CD4-positive, CD25-positive, alpha-beta regulatory T cell (primary cell): ENCODE data around the gene APOBEC3C. TPM values are rescaled to one million over a fixed set of nuclear protein-coding genes. Genes with fewer than 3 reads are reported as not detected.

ENCODE experiments used
- ATAC-seq, 2 donors: fragments of 150-1000 bp; cut with Tn5 transposase; one replicate each; pipeline ENCODE4 v1.10.0; 2021; ENCODE audit warnings: low read depth in 2 of 2, moderate number of reproducible peaks in 2 of 2, moderate library complexity in 1 of 2
- DNase-seq, 3 donors: peaks; one replicate each; pipeline versions ENCODE4 v3.0.0 to v3.0.0-alpha.2; 2012 to 2022; ENCODE audit warnings: mixed read lengths in 1 of 3
- H3K27ac ChIP-seq: one replicate; pipeline ENCODE4 v1.7.0; 2013; ENCODE audit warnings: mild to moderate bottlenecking, low read length; ENCODE audit not compliant: insufficient read depth, poor library complexity, severe bottlenecking
- H3K27me3 ChIP-seq: one replicate; pipeline ENCODE4 v1.7.0; 2013; ENCODE audit warnings: low read length; ENCODE audit not compliant: control insufficient read depth, insufficient read depth
- H3K36me3 ChIP-seq: one replicate; pipeline ENCODE4 v1.7.0; 2013; ENCODE audit warnings: mild to moderate bottlenecking, low read length, moderate library complexity; ENCODE audit not compliant: control insufficient read depth, insufficient read depth
- H3K4me1 ChIP-seq: 2 replicates; pipeline ENCODE4 v1.7.0; 2013; ENCODE audit warnings: mild to moderate bottlenecking, low read length; ENCODE audit not compliant: insufficient read depth, control insufficient read depth, poor library complexity, severe bottlenecking
- H3K4me3 ChIP-seq: one replicate; pipeline ENCODE4 v1.7.0; 2013; ENCODE audit warnings: low read depth, mild to moderate bottlenecking, low read length, moderate library complexity
- H3K9me3 ChIP-seq, 2 experiments: 1 replicate in 1 of 2; 2 replicates in 1 of 2; pipeline ENCODE4 v1.7.0; 2013; ENCODE audit warnings: low read length in 2 of 2, mild to moderate bottlenecking in 1 of 2, moderate library complexity in 1 of 2; ENCODE audit not compliant: control insufficient read depth in 2 of 2
- H3K27ac Mint-ChIP-seq, 3 donors: one replicate each; pipeline ENCODE4 v1.8.0; 2020 to 2022; ENCODE audit warnings: mild to moderate bottlenecking in 3 of 3, mixed read lengths in 3 of 3, moderate library complexity in 2 of 3
- H3K27me3 Mint-ChIP-seq: one replicate; pipeline ENCODE4 v1.8.0; 2022; ENCODE audit warnings: mild to moderate bottlenecking, mixed read lengths
- H3K36me3 Mint-ChIP-seq: one replicate; pipeline ENCODE4 v1.8.0; 2020; ENCODE audit warnings: mixed read lengths
- H3K4me1 Mint-ChIP-seq, 4 donors: one replicate each; pipeline ENCODE4 v1.8.0; 2020 to 2022; ENCODE audit warnings: mixed read lengths in 4 of 4, mild to moderate bottlenecking in 1 of 4
- H3K4me3 Mint-ChIP-seq, 4 donors: one replicate each; pipeline ENCODE4 v1.8.0; 2020 to 2022; ENCODE audit warnings: mild to moderate bottlenecking in 4 of 4, mixed read lengths in 4 of 4, moderate library complexity in 3 of 4
- H3K9me3 Mint-ChIP-seq, 7 donors: one replicate each; pipeline ENCODE4 v1.8.0; 2020 to 2022; ENCODE audit warnings: mixed read lengths in 7 of 7, mild to moderate bottlenecking in 3 of 7, moderate library complexity in 2 of 7
- polyA plus RNA-seq, 4 donors: library from polyadenylated mRNA; unstranded; fragments of 300-500 nt; fragmentation: Illumina TruSeq; gene quantifications; one replicate each; pipeline ENCODE4 v1.2.3, GENCODE V29; 2021
- total RNA-seq: library from RNA; stranded (reverse); gene quantifications from one replicate; pipeline ENCODE4 v1.2.3, GENCODE V29; 2022

The APOBEC3C gene
- total RNA-seq (59.0 TPM), polyA plus RNA-seq (100 to 1,000 TPM in 2 of 4 donors, 10 to 100 TPM in 2; 87.5 to 146 (median 110) TPM)

GRCh38 chr22:39013942-39014722 lies at the start of gene APOBEC3C:
Gene APOBEC3C, plus strand, starts transcription at chr22:39014257. Its CDS starts 106 bp downstream, at chr22:39014363.
- Mint-ChIP-seq H3K27me3 (no peaks in the 10 kb centered on the region), H3K9me3 (no peaks in the 10 kb centered on the region), H3K4me1 (peaks cover 5 to 50% (median 14%) of the 10 kb centered on the region in 4 donors), H3K27ac (peak within 1 kb of the TSS; percentile 95 to 100 (median 98)), H3K36me3 (peaks cover 12% of the 10 kb centered on the region), H3K4me3 (peak within 1 kb of the TSS; percentile 96 to 99 (median 96))
- H3K27me3 ChIP-seq = no peaks in the 10 kb centered on the region
- H3K9me3 ChIP-seq = no peaks in the 10 kb centered on the region
- H3K36me3 ChIP-seq = no peaks in the 10 kb centered on the region
- peak within 1 kb of the TSS; percentile 75 for H3K27ac ChIP-seq
- ATAC-seq = peak; percentile 87 to 94
- H3K4me1 ChIP-seq = peaks cover 26% of the 10 kb centered on the region
- H3K4me3 ChIP-seq = peak within 1 kb of the TSS; percentile 86
- peak; percentile 57 to 94 (median 65) for DNase-seq

- Mint-ChIP-seq H3K36me3 (no peaks in the 10 kb centered on the region), H3K4me3 (no peak overlapping the region), H3K9me3 (no peaks in the 10 kb centered on the region), H3K4me1 (peaks cover 0 to 3% (median 1%) of the 10 kb centered on the region in 4 donors), H3K27ac (no peak overlapping the region), H3K27me3 (peaks cover 10% of the 10 kb centered on the region)
- Histone ChIP-seq H3K27ac (no peak overlapping the region), H3K4me3 (no peak overlapping the region), H3K36me3 (no peaks in the 10 kb centered on the region), H3K9me3 (no peaks in the 10 kb centered on the region), H3K4me1 (no peaks in the 10 kb centered on the region), H3K27me3 (no peaks in the 10 kb centered on the region)
- DNase-seq (no peak), ATAC-seq (no peak)
These were observed 49.8 kb upstream of the APOBEC3C start for GRCh38 chr22:38964306-38964705.

GRCh38 chr22:38964989-38965388 lies 49.1 kb upstream of the APOBEC3C start:
- Mint-ChIP-seq H3K4me3 (no peak overlapping the region), H3K4me1 (peaks cover 0 to 3% (median 1%) of the 10 kb centered on the region in 4 donors), H3K36me3 (no peaks in the 10 kb centered on the region), H3K27ac (no peak overlapping the region), H3K27me3 (peaks cover 14% of the 10 kb centered on the region), H3K9me3 (no peaks in the 10 kb centered on the region)
- H3K9me3 ChIP-seq = no peaks in the 10 kb centered on the region
- H3K4me1 ChIP-seq = no peaks in the 10 kb centered on the region
- no peak for DNase-seq
- no peak overlapping the region for H3K27ac ChIP-seq
- H3K4me3 ChIP-seq = no peak overlapping the region
- no peaks in the 10 kb centered on the region for H3K36me3 ChIP-seq
- no peaks in the 10 kb centered on the region for H3K27me3 ChIP-seq
- ATAC-seq = no peak

GRCh38 chr22:38965614-38966379 lies 48.3 kb upstream of the APOBEC3C start:
- Histone ChIP-seq H3K4me3 (no peak overlapping the region), H3K36me3 (no peaks in the 10 kb centered on the region), H3K9me3 (no peaks in the 10 kb centered on the region), H3K27ac (no peak overlapping the region), H3K27me3 (no peaks in the 10 kb centered on the region), H3K4me1 (no peaks in the 10 kb centered on the region)
- H3K4me3 Mint-ChIP-seq = no peak overlapping the region
- H3K27ac Mint-ChIP-seq = no peak overlapping the region
- peaks cover 0 to 3% (median 1%) of the 10 kb centered on the region in 4 donors for H3K4me1 Mint-ChIP-seq
- H3K27me3 Mint-ChIP-seq = peaks cover 22% of the 10 kb centered on the region
- no peaks in the 10 kb centered on the region for H3K36me3 Mint-ChIP-seq
- no peaks in the 10 kb centered on the region for H3K9me3 Mint-ChIP-seq
- DNase-seq (no peak), ATAC-seq (no peak)

- Mint-ChIP-seq H3K27me3 (peaks cover 23% of the 10 kb centered on the region), H3K4me1 (peaks cover 0 to 3% (median 1%) of the 10 kb centered on the region in 4 donors), H3K36me3 (no peaks in the 10 kb centered on the region), H3K27ac (no peak overlapping the region), H3K9me3 (no peaks in the 10 kb centered on the region), H3K4me3 (no peak overlapping the region)
- Histone ChIP-seq H3K27me3 (no peaks in the 10 kb centered on the region), H3K4me1 (no peaks in the 10 kb centered on the region), H3K9me3 (no peaks in the 10 kb centered on the region), H3K27ac (no peak overlapping the region), H3K36me3 (no peaks in the 10 kb centered on the region), H3K4me3 (no peak overlapping the region)
- ATAC-seq (no peak), DNase-seq (no peak)
These were observed 47.7 kb upstream of the APOBEC3C start for GRCh38 chr22:38966380-38966702.

- Histone ChIP-seq H3K4me3 (no peak overlapping the region), H3K36me3 (no peaks in the 10 kb centered on the region), H3K27me3 (no peaks in the 10 kb centered on the region), H3K4me1 (no peaks in the 10 kb centered on the region), H3K9me3 (no peaks in the 10 kb centered on the region), H3K27ac (no peak overlapping the region)
- Mint-ChIP-seq H3K27me3 (peaks cover 23% of the 10 kb centered on the region), H3K27ac (no peak overlapping the region), H3K9me3 (no peaks in the 10 kb centered on the region), H3K4me1 (peaks cover 0 to 3% (median 1%) of the 10 kb centered on the region in 4 donors), H3K36me3 (no peaks in the 10 kb centered on the region), H3K4me3 (no peak overlapping the region)
- ATAC-seq = no peak
- no peak for DNase-seq
These were observed 47.1 kb upstream of the APOBEC3C start for GRCh38 chr22:38966942-38967341.

- peaks cover 27% of the 10 kb centered on the region for H3K27me3 Mint-ChIP-seq
- no peaks in the 10 kb centered on the region for H3K36me3 Mint-ChIP-seq
- Histone ChIP-seq H3K4me3 (no peak overlapping the region), H3K4me1 (no peaks in the 10 kb centered on the region), H3K27ac (no peak overlapping the region), H3K9me3 (no peaks in the 10 kb centered on the region), H3K36me3 (no peaks in the 10 kb centered on the region), H3K27me3 (no peaks in the 10 kb centered on the region)
- DNase-seq (no peak), ATAC-seq (peak; percentile 25 to 43)
- H3K4me3 Mint-ChIP-seq = no peak overlapping the region
- peaks cover 0 to 3% (median 1%) of the 10 kb centered on the region in 4 donors for H3K4me1 Mint-ChIP-seq
- no peak overlapping the region for H3K27ac Mint-ChIP-seq
- no peaks in the 10 kb centered on the region for H3K9me3 Mint-ChIP-seq
These were observed 46.3 kb upstream of the APOBEC3C start for GRCh38 chr22:38967451-38968450.
